Gastrocnemius medialis (tissue), 4 donors: ENCODE data around the gene KRTCAP2. TPM values are rescaled to one million over a fixed set of nuclear protein-coding genes. Genes with fewer than 3 reads are reported as not detected.
"Not testable (repeated sequence)": the region's sequence is repeated elsewhere in the genome, so short reads cannot be mapped to it uniquely, and the experiment has no call there.

Experiments used
- ATAC-seq, 2 donors: fragments of 150-250 bp; one replicate each; pipeline ENCODE4 v1.9.1; 2016
- DNase-seq, 2 donors: peaks; one replicate each; pipeline ENCODE4 v3.0.0-alpha.2; 2019
- H3K27ac ChIP-seq, 4 donors: fragments of 200-600 bp; sonication (generic); 1 replicate in 1 of 4; 2 replicates in 3 of 4; pipeline ENCODE4 v1.5.1; 2016 to 2018; ENCODE audit warnings: mild to moderate bottlenecking in 2 of 4, moderate library complexity in 1 of 4
- H3K27me3 ChIP-seq, 3 donors: fragments of 200-600 bp; sonication (generic) in 2 of 3; 1 replicate in 1 of 3; 2 replicates in 2 of 3; pipeline versions ENCODE4 v1.5.1 to v1.6.0; 2016 to 2019; ENCODE audit warnings: mild to moderate bottlenecking in 1 of 3, moderate library complexity in 1 of 3
- H3K36me3 ChIP-seq, 2 donors: fragments of 200-600 bp; sonication (generic) in 1 of 2; one replicate each; pipeline ENCODE4 v1.5.1; 2017 to 2018
- H3K4me1 ChIP-seq, 2 donors: fragments of 200-600 bp; sonication (generic) in 1 of 2; one replicate each; pipeline ENCODE4 v1.5.1; 2016 to 2017; ENCODE audit warnings: mild to moderate bottlenecking in 2 of 2
- H3K4me3 ChIP-seq, 4 donors: fragments of 200-600 bp; sonication (generic) in 3 of 4; 1 replicate in 1 of 4; 2 replicates in 3 of 4; pipeline ENCODE4 v1.5.1; 2016 to 2019; ENCODE audit warnings: mild to moderate bottlenecking in 2 of 4
- H3K9me3 ChIP-seq, 3 donors: fragments of 200-600 bp; sonication (generic) in 2 of 3; 1 replicate in 1 of 3; 2 replicates in 2 of 3; pipeline ENCODE4 v1.5.1; 2016 to 2019
- POLR2A ChIP-seq, 2 donors: fragments of 450-650 bp; IDR thresholded peaks; one replicate each; pipeline ENCODE4 v1.6.1; 2017; ENCODE audit warnings: antibody characterized with exemption in 2 of 2, mild to moderate bottlenecking in 2 of 2, moderate library complexity in 2 of 2
- in situ Hi-C, 4 donors: fragments of 200-750 bp; cut with MboI; loops; one replicate each; pipeline versions ENCODE4 v1.15.0 to v1.8.0; 2017; ENCODE audit warnings: low sequenced_read_pairs in 4 of 4
- intact Hi-C: fragments of 100-400 bp; cut with DNase I; formaldehyde crosslinking; loops from one replicate; pipeline ENCODE4 v1.15.1; 2023; ENCODE audit warnings: low total_unique reads
- total RNA-seq, 4 donors: library from RNA; depleted of rRNA; stranded (reverse); fragments of >200 nt; gene quantifications; one replicate each; pipeline versions ENCODE4 v1.1.0 to v1.2.3, GENCODE V29; 2016
- TF ChIP-seq, protein P1 (sequence below), 5 experiments: fragments of 450-650 bp in 3 of 5; fragments of 200-600 bp in 2 of 5; sonication (generic) in 2 of 5; IDR thresholded peaks in 4 of 5; conservative IDR thresholded peaks in 1 of 5; 1 replicate in 4 of 5; 2 replicates in 1 of 5; pipeline ENCODE4 v1.5.1; 2016 to 2019; ENCODE audit warnings: antibody characterized with exemption in 5 of 5, mild to moderate bottlenecking in 3 of 5, moderate library complexity in 3 of 5

Gene KRTCAP2
- total RNA-seq, 4 donors from 2014 or later: 59.6 to 102 (median 91.6) TPM

DNA sequence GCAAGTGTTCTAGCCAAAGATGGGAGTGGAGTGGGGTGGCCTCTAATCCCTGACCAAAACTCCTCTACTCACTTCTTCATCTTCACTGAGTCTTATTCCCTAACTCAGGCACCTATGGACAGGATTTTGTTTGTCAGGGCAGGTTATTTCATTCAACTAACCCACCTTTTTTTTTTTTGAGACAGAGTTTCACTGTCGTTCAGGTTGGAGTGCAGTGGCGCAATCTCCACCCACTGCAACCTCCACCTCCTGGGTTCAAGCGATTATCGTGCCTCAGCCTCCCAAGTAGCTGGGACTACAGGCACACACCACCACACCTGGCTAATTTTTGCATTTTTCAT, 5.0 kb downstream of the KRTCAP2 start:
- H3K9me3 ChIP-seq, intact Hi-C loops, H3K4me3 ChIP-seq, ATAC-seq, H3K27ac ChIP-seq, DNase-seq, H3K27me3 ChIP-seq: not testable (repeated sequence)
- peaks cover 20 to 24% of the 10 kb centered on the region in 2 donors for H3K4me1 ChIP-seq
- H3K36me3 ChIP-seq: peaks cover 0 to 23% of the 10 kb centered on the region in 2 donors
- TF ChIP-seq, protein P1, sequence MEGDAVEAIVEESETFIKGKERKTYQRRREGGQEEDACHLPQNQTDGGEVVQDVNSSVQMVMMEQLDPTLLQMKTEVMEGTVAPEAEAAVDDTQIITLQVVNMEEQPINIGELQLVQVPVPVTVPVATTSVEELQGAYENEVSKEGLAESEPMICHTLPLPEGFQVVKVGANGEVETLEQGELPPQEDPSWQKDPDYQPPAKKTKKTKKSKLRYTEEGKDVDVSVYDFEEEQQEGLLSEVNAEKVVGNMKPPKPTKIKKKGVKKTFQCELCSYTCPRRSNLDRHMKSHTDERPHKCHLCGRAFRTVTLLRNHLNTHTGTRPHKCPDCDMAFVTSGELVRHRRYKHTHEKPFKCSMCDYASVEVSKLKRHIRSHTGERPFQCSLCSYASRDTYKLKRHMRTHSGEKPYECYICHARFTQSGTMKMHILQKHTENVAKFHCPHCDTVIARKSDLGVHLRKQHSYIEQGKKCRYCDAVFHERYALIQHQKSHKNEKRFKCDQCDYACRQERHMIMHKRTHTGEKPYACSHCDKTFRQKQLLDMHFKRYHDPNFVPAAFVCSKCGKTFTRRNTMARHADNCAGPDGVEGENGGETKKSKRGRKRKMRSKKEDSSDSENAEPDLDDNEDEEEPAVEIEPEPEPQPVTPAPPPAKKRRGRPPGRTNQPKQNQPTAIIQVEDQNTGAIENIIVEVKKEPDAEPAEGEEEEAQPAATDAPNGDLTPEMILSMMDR (IDR thresholded peaks at IDR 0.05 in 4 of 5, conservative IDR thresholded peaks at IDR 0.05 in 1 of 5): peak in 1 of 5 experiments; percentile 1
- in situ Hi-C loops: loop anchor here (5.0 kb wide), 1 partner anchor 76 kb away; no protein-coding TSS in a partner anchor

DNA sequence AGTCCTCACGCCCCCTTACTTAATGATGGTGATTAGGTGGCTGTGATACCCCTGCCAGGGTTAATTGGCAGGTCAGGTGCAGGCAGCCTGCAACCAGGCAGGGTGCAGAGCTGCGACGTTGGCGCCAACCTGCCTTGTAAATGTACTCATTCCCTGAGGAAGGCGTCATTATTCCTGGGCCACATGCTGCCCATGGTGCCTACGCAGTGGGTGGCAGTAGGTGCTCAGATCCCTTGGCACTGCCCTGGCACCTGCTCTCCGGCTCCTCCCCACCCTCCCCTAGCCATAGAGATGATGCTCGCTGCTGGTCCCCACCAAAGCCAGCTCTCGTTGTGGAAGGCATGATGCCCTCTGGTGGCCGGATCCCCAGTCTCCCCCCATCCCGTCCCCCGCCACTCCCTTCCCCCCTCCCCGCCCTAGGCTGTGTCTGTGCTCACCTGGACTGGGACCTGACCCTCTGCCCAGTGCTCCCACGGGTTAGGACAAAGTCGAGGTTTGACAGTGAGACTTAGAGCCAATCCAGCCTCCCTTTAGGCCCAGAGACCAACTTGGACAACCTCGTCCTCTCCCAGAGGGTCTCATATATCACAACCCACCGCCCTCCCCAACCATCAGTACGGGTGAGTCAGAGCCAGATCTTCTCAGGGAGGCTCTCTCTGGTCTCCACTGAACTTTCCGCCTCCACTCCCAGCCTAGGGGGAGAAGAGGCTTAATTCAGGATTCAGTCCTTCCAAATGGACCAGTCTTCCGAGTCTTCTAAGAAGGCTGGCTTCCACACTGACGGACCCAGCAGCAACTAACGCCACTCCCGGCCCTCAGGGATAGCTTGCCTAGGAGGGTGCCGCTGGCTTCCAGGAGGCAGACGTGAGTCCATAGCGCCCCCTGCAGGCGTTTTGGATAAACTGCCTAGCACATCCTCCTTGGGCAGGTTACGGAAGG, 5.7 kb downstream of the KRTCAP2 start:
- peak; percentile 71 to 75 for DNase-seq
- Histone ChIP-seq H3K9me3 (no peaks in the 10 kb centered on the region), H3K27me3 (no peaks in the 10 kb centered on the region), H3K27ac (peak overlapping the region; percentile 53 to 74 (median 70)), H3K4me1 (peaks cover 20 to 21% of the 10 kb centered on the region in 2 donors), H3K36me3 (peaks cover 0 to 23% of the 10 kb centered on the region in 2 donors), H3K4me3 (peak overlapping the region in 3 of 4 donors; percentile 12 to 31 (median 30))
- intact Hi-C loops (loop anchor here (1.0 kb wide), 1 partner anchor 76 kb away; no protein-coding TSS in a partner anchor), in situ Hi-C loops (loop anchor here (5.0 kb wide), 1 partner anchor 75 kb away; no protein-coding TSS in a partner anchor)
- TF ChIP-seq, protein P1 (IDR thresholded peaks at IDR 0.05 in 4 of 5, conservative IDR thresholded peaks at IDR 0.05 in 1 of 5): peak; percentile 85 to 93 (median 89)
- no peak for TF ChIP-seq POLR2A (IDR thresholded peaks at IDR 0.05)
- ATAC-seq: peak; percentile 75 to 81

DNA sequence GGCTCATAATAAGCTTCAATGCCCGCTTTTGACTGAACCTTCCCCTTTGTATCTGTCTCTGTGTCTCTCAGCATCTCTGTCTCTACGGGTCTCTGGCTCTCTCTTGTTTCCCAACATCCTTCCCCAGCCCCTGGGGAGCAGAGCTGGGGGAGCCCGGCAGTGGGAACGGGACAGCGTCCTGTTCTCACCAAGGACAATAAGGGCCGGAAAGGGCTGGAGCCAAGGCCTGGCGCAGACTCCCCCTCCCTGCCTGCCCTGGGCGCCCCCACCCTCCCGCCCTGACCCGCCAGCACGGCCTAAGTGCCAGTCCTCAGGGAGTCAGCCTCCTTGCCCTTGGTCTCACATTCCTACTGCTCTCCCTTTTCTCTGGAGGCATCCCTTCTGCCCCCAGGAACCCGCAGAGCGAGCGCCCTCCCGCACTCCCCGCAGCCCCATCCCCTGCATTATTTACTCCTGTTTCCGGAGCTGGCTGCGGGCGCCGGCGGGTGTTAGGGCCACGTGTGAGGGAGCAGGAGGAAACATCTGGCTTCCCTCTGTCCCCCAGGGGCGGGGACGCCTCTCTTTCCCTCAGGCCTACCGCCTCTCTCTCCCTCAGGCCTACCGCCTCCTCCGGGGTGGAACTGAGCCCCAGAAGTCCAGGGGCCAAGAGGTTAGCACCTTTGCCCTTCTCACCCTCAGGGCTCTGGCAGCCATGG, 6.5 kb downstream of the KRTCAP2 start:
- no peak for TF ChIP-seq POLR2A (IDR thresholded peaks at IDR 0.05)
- TF ChIP-seq, protein P1 (IDR thresholded peaks at IDR 0.05 in 4 of 5, conservative IDR thresholded peaks at IDR 0.05 in 1 of 5): no peak
- peaks cover 15% of the 10 kb centered on the region in 2 donors for H3K4me1 ChIP-seq
- ATAC-seq (peak; percentile 41 to 43), DNase-seq (peak in 1 of 2 donors; percentile 40)
- peak overlapping the region in 1 of 4 donors; percentile 31 for H3K4me3 ChIP-seq
- peak overlapping the region; percentile 53 to 74 (median 70) for H3K27ac ChIP-seq
- intact Hi-C loops (loop anchor here (1.0 kb wide), 1 partner anchor 75 kb away; no protein-coding TSS in a partner anchor), in situ Hi-C loops (loop anchor here (5.0 kb wide), 1 partner anchor 74 kb away; no protein-coding TSS in a partner anchor)
- peaks cover 0 to 23% of the 10 kb centered on the region in 2 donors for H3K36me3 ChIP-seq
- no peaks in the 10 kb centered on the region for H3K9me3 ChIP-seq
- H3K27me3 ChIP-seq: no peaks in the 10 kb centered on the region

DNA sequence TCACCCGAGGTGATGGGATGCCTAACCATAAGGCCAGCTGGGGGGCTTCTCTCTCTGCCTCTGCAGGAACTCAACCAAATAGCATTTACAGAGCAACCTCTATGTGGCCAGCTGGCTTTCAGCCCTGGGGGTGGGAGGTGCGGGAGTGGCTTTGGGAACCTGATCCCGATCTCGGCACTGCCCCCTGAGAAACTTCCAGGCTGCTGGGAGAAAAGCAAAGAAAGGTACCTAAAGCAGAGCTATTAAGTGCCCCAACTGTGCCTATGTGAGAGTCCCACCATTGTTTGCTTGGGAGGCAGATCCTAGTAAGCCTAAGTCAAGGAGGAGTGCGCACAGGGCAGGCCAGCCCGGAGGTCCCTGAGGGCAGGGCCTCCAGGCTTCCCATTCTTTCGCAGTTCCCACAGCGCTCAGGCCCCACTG, 7.0 kb downstream of the KRTCAP2 start:
- in situ Hi-C loops: loop anchor here (5.0 kb wide), 1 partner anchor 74 kb away; no protein-coding TSS in a partner anchor
- ATAC-seq (no peak), DNase-seq (no peak)
- Histone ChIP-seq H3K4me3 (no peak overlapping the region), H3K9me3 (no peaks in the 10 kb centered on the region), H3K27ac (peak overlapping the region in 3 of 4 donors; percentile 53 to 74 (median 72)), H3K27me3 (no peaks in the 10 kb centered on the region), H3K4me1 (peaks cover 15% of the 10 kb centered on the region in 2 donors), H3K36me3 (peaks cover 0 to 23% of the 10 kb centered on the region in 2 donors)
- TF ChIP-seq, protein P1 (IDR thresholded peaks at IDR 0.05 in 4 of 5, conservative IDR thresholded peaks at IDR 0.05 in 1 of 5): no peak
- no peak for TF ChIP-seq POLR2A (IDR thresholded peaks at IDR 0.05)
- intact Hi-C loops: no loop called here

DNA sequence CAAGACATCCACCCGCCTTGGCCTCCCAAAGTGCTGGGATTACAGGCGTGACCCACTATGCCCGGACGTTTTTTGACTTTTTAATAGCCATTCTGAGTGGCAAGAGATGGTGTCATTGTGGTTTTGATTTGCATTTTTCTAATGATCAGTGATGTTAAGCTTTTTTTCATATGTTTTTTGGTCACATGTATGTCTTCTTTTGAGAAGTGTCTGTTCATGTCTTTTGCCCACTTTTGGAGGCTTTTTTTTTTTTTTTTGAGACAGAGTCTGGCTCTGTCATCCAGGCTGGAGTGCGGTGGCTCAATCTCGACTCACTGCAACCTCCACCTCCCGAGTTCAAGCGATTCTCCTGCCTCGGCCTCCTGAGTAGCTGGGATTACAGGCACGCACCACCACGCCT, 8.5 kb downstream of the KRTCAP2 start:
- H3K9me3 ChIP-seq, DNase-seq, ATAC-seq, H3K27me3 ChIP-seq, intact Hi-C loops, H3K27ac ChIP-seq, H3K36me3 ChIP-seq, H3K4me3 ChIP-seq: not testable (repeated sequence)
- H3K4me1 ChIP-seq: peaks cover 15% of the 10 kb centered on the region in 2 donors
- in situ Hi-C loops: loop anchor here (5.0 kb wide), 1 partner anchor 72 kb away; no protein-coding TSS in a partner anchor

DNA sequence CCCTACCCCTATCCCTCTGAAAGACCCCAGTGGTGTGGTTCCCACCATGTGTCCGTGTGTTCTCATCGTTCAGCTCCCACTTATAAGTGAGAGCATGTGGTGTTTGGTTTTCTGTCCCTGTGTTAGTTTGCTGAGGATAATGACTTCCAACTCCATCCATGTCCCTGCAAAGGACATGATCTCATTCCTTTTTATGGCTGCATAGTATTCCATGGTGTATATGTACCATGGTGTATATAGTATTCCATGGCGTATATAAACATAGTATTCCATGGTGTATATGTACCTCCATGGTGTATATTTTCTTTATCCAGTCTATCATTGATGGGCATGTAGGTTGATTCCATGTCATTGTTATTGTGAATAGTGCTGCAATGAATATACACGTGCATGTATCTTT, 9.3 kb downstream of the KRTCAP2 start:
- H3K4me3 ChIP-seq, H3K27me3 ChIP-seq, intact Hi-C loops: not testable (repeated sequence)

DNA sequence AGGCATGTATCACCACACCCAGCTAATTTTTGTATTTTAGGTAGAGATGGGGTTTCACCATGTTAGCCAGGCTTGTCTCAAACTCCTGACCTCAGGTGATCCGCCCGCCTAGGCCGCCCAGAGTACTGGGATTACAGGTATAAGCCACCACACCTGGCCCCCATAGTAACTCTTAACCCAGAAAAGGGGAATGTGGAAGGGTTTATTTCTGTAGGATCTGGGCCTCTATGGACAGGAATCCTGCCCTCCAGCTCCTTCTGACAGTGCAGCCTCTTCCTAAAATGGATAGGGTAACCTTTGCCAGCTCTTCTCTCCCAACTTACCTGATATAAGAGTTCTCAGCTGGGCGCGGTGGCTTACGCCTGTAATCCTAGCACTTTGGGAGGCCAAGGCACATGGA, 10.5 kb downstream of the KRTCAP2 start:
- H3K4me3 ChIP-seq, ATAC-seq, DNase-seq, in situ Hi-C loops, H3K36me3 ChIP-seq, H3K27ac ChIP-seq, H3K27me3 ChIP-seq, H3K9me3 ChIP-seq, intact Hi-C loops: not testable (repeated sequence)
- H3K4me1 ChIP-seq: peaks cover 11 to 12% of the 10 kb centered on the region in 2 donors

More for the DNA sequence above, 9.3 kb downstream of the KRTCAP2 start:
- H3K9me3 ChIP-seq, in situ Hi-C loops, H3K27ac ChIP-seq, ATAC-seq, DNase-seq, H3K36me3 ChIP-seq: not testable (repeated sequence)
- H3K4me1 ChIP-seq: peaks cover 15% of the 10 kb centered on the region in 2 donors
